Measurements from ENCODE around the gene SYT9.

- TF ChIP-seq POLR2AphosphoS5 (IDR thresholded peaks at IDR 0.05; ENCODE audit: low read depth, low read length) (no peak), POLR2A (IDR thresholded peaks at IDR 0.05; ENCODE audit: low read depth, low read length) (no peak), SPI1 (IDR thresholded peaks at IDR 0.05; ENCODE audit: low read depth, low read length) (no peak), TAF1 (IDR thresholded peaks at IDR 0.05; ENCODE audit: low read depth, low read length) (no peak), PAX5 (IDR thresholded peaks at IDR 0.05; ENCODE audit: insufficient read depth, low read length, severe bottlenecking) (no peak), POU2F2 (IDR thresholded peaks at IDR 0.05; ENCODE audit: low read depth, low read length) (no peak)
These were observed 199.1 kb downstream of the SYT9 start for GRCh38 chr11:7450836-7451235.
